Measurements from ENCODE around the gene CBY2.

- TF ChIP-seq POLR2A (IDR thresholded peaks at IDR 0.05) (no peak), CTCF (IDR thresholded peaks at IDR 0.05) (no peak)
These were observed 3.8 kb downstream of the CBY2 start for GRCh38 chr13:45705918-45706317.
